KOPT-K1 (cell line): Measurements from ENCODE around the gene GCH1.
"Not testable (repeated sequence)": the region's sequence is repeated elsewhere in the genome, so short reads cannot be mapped to it uniquely, and the experiment has no call there.

ENCODE experiments used
- H3K27ac ChIP-seq: fragments of 200-600 bp; sonication (generic); 2 replicates; pipeline ENCODE4 v1.5.1; 2016; ENCODE audit warnings: antibody characterized with exemption, mild to moderate bottlenecking, low read depth, low read length; ENCODE audit not compliant: poor library complexity, severe bottlenecking
- H3K36me3 ChIP-seq: fragments of 200-600 bp; sonication (generic); 2 replicates; pipeline ENCODE4 v1.5.1; 2017; ENCODE audit warnings: antibody characterized with exemption, mild to moderate bottlenecking, low read length, moderate library complexity; ENCODE audit not compliant: insufficient read depth
- H3K9me3 ChIP-seq: fragments of 200-600 bp; sonication (generic); 2 replicates; pipeline ENCODE4 v1.5.1; 2017; ENCODE audit warnings: antibody characterized with exemption, low read length, mild to moderate bottlenecking; ENCODE audit not compliant: insufficient read depth, poor library complexity, severe bottlenecking

GCH1 gene

GRCh38 chr14:54922598-54922997 lies 20.0 kb upstream of the GCH1 start:
- H3K9me3 ChIP-seq, result no peaks in the 10 kb centered on the region
- H3K36me3 ChIP-seq, result no peaks in the 10 kb centered on the region
- no peak overlapping the region for H3K27ac ChIP-seq

GRCh38 chr14:54920052-54920451 lies 17.4 kb upstream of the GCH1 start:
- H3K27ac ChIP-seq, result no peak overlapping the region
- no peaks in the 10 kb centered on the region for H3K36me3 ChIP-seq
- no peaks in the 10 kb centered on the region for H3K9me3 ChIP-seq

- H3K27ac ChIP-seq, result no peak overlapping the region
- H3K36me3 ChIP-seq, result no peaks in the 10 kb centered on the region
- no peaks in the 10 kb centered on the region for H3K9me3 ChIP-seq
Measured at GRCh38 chr14:54919330-54919729, 16.7 kb upstream of the GCH1 start.

GRCh38 chr14:54918427-54918826 lies 15.8 kb upstream of the GCH1 start:
- no peaks in the 10 kb centered on the region for H3K36me3 ChIP-seq
- no peak overlapping the region for H3K27ac ChIP-seq
- no peaks in the 10 kb centered on the region for H3K9me3 ChIP-seq

- Histone ChIP-seq H3K36me3 (no peaks in the 10 kb centered on the region), H3K27ac (no peak overlapping the region), H3K9me3 (no peaks in the 10 kb centered on the region)
Measured at GRCh38 chr14:54916101-54916500, 13.5 kb upstream of the GCH1 start.

GRCh38 chr14:54909817-54910558 lies 7.4 kb upstream of the GCH1 start:
- no peaks in the 10 kb centered on the region for H3K36me3 ChIP-seq
- H3K9me3 ChIP-seq, result no peaks in the 10 kb centered on the region
- no peak overlapping the region for H3K27ac ChIP-seq

- not testable (repeated sequence) for H3K9me3 ChIP-seq, H3K36me3 ChIP-seq
- peak overlapping the region; percentile 49 for H3K27ac ChIP-seq
Measured at GRCh38 chr14:54908973-54909372, 6.3 kb upstream of the GCH1 start.

- Histone ChIP-seq H3K9me3 (no peaks in the 10 kb centered on the region), H3K36me3 (no peaks in the 10 kb centered on the region), H3K27ac (peak overlapping the region; percentile 49)
Measured at GRCh38 chr14:54908190-54908589, 5.6 kb upstream of the GCH1 start.

- Histone ChIP-seq H3K27ac (no peak overlapping the region), H3K36me3 (no peaks in the 10 kb centered on the region), H3K9me3 (no peaks in the 10 kb centered on the region)
Measured at GRCh38 chr14:54906075-54906474, 3.4 kb upstream of the GCH1 start.

GRCh38 chr14:54902143-54902520 lies 494 bp downstream of the GCH1 start:
- no peaks in the 10 kb centered on the region for H3K9me3 ChIP-seq
- peak overlapping the region; percentile 81 for H3K27ac ChIP-seq

GRCh38 chr14:54901380-54902142 lies 1.1 kb downstream of the GCH1 start:
- Histone ChIP-seq H3K36me3 (no peaks in the 10 kb centered on the region), H3K9me3 (no peaks in the 10 kb centered on the region), H3K27ac (peak overlapping the region; percentile 81)

More at GRCh38 chr14:54902143-54902520, 494 bp downstream of the GCH1 start:
- H3K36me3 ChIP-seq, result no peaks in the 10 kb centered on the region

GRCh38 chr14:54899573-54899972 lies 3.1 kb downstream of the GCH1 start:
- Histone ChIP-seq H3K27ac (no peak overlapping the region), H3K36me3 (no peaks in the 10 kb centered on the region), H3K9me3 (no peaks in the 10 kb centered on the region)

GRCh38 chr14:54897809-54898555 lies 4.6 kb downstream of the GCH1 start:
- not testable (repeated sequence) for H3K27ac ChIP-seq, H3K36me3 ChIP-seq, H3K9me3 ChIP-seq

- H3K9me3 ChIP-seq, result no peaks in the 10 kb centered on the region
- no peaks in the 10 kb centered on the region for H3K36me3 ChIP-seq
- H3K27ac ChIP-seq, result no peak overlapping the region
Measured at GRCh38 chr14:54895683-54896082, 6.9 kb downstream of the GCH1 start.

GRCh38 chr14:54894995-54895394 lies 7.6 kb downstream of the GCH1 start:
- H3K9me3 ChIP-seq, result no peaks in the 10 kb centered on the region
- H3K36me3 ChIP-seq, result no peaks in the 10 kb centered on the region
- H3K27ac ChIP-seq, result no peak overlapping the region
